H1 (cell line): Measurements from ENCODE around the gene LGALS9. TPM values are rescaled to one million over a fixed set of nuclear protein-coding genes. Genes with fewer than 3 reads are reported as not detected.

Experiments used
- CTCF ChIA-PET: fragments of 300-600 bp; sonication (Branson Sonifier 250); formaldehyde crosslinking; loops from one replicate; lab custom pipeline; 2021; ENCODE audit not compliant: partially characterized antibody; lab: Charles Lee
- POLR2A ChIA-PET: fragments of 300-600 bp; sonication (Branson Sonifier 250); formaldehyde crosslinking; loops from one replicate; lab custom pipeline; 2021; ENCODE audit warnings: inconsistent platforms; ENCODE audit not compliant: partially characterized antibody; lab: Charles Lee
- DNase-seq, 2 experiments: peaks; one replicate each; pipeline versions ENCODE4 v3.0.0 to v3.0.0-alpha.2; 2010 to 2022; ENCODE audit warnings: low spot score in 2 of 2, low read depth in 1 of 2, mixed read lengths in 1 of 2
- FAIRE-seq: peaks from 2 replicates; lab custom pipeline; 2011; peaks lifted over from hg19 to GRCh38; lab: Jason Lieb, UNC
- H2AFZ ChIP-seq: 2 replicates; pipeline ENCODE4 v1.8.1; 2012; ENCODE audit warnings: low read length, inconsistent platforms
- H2AK5ac ChIP-seq: 2 replicates; pipeline ENCODE4 v1.6.1; 2013; ENCODE audit warnings: low read depth, low read length
- H2BK120ac ChIP-seq: replicated peaks from 2 replicates; pipeline ENCODE3; 2013; ENCODE audit warnings: low read depth, low read length, inconsistent platforms
- H2BK12ac ChIP-seq: 2 replicates; pipeline ENCODE4 v1.6.1; 2013; ENCODE audit warnings: low read depth, low read length
- H2BK15ac ChIP-seq: 2 replicates; pipeline ENCODE4 v1.6.1; 2013; ENCODE audit warnings: low read length
- H2BK20ac ChIP-seq: 2 replicates; pipeline ENCODE4 v1.6.1; 2013; ENCODE audit warnings: low read length
- H2BK5ac ChIP-seq: 2 replicates; pipeline ENCODE4 v1.6.1; 2013; ENCODE audit warnings: low read depth, low read length
- H3K14ac ChIP-seq: 2 replicates; pipeline ENCODE4 v1.6.1; 2013; ENCODE audit warnings: inconsistent platforms; ENCODE audit not compliant: insufficient read length
- H3K18ac ChIP-seq: 2 replicates; pipeline ENCODE4 v1.6.1; 2013; ENCODE audit warnings: low read length; ENCODE audit errors: extremely low read depth
- H3K23ac ChIP-seq: 2 replicates; pipeline ENCODE4 v1.6.1; 2013; ENCODE audit warnings: inconsistent platforms; ENCODE audit not compliant: insufficient read length
- H3K23me2 ChIP-seq: 2 replicates; pipeline ENCODE4 v1.6.1; 2013; ENCODE audit warnings: low read depth, low read length
- H3K27ac ChIP-seq: 2 replicates; pipeline ENCODE4 v1.6.1; 2011; ENCODE audit warnings: low read depth, low read length, inconsistent platforms
- H3K27me3 ChIP-seq, 4 experiments: replicated peaks in 1 of 4; 1 replicate in 1 of 4; 2 replicates in 3 of 4; pipeline versions ENCODE4 v1.6.1 to v1.8.1; 2011 to 2013; ENCODE audit warnings: low read length in 3 of 4, mild to moderate bottlenecking in 3 of 4, inconsistent platforms in 2 of 4, mixed read lengths in 2 of 4, moderate library complexity in 1 of 4; ENCODE audit not compliant: control insufficient read depth in 3 of 4, insufficient read depth in 3 of 4; ENCODE audit errors: extremely low read depth in 1 of 4
- H3K36me3 ChIP-seq, 4 experiments: 2 replicates each; pipeline versions ENCODE4 v1.6.1 to v1.8.1; 2011 to 2013; ENCODE audit warnings: mild to moderate bottlenecking in 4 of 4, low read length in 3 of 4, moderate library complexity in 2 of 4, control low read depth in 1 of 4, inconsistent platforms in 1 of 4; ENCODE audit not compliant: insufficient read depth in 4 of 4, control insufficient read depth in 2 of 4
- H3K4ac ChIP-seq: replicated peaks from 2 replicates; pipeline ENCODE3; 2013; ENCODE audit warnings: low read length, low read depth, mixed read lengths, inconsistent platforms; ENCODE audit not compliant: insufficient read length
- H3K4me1 ChIP-seq, 4 experiments: replicated peaks in 1 of 4; 1 replicate in 1 of 4; 2 replicates in 3 of 4; pipeline versions ENCODE4 v1.6.1 to v1.8.1; 2011 to 2013; ENCODE audit warnings: low read length in 3 of 4, inconsistent platforms in 2 of 4, mixed read lengths in 1 of 4; ENCODE audit not compliant: insufficient read depth in 4 of 4, control insufficient read depth in 3 of 4
- H3K4me2 ChIP-seq, 2 experiments: 2 replicates each; pipeline versions ENCODE4 v1.6.1 to v1.8.1; 2011 to 2013; ENCODE audit warnings: low read depth in 2 of 2, low read length in 2 of 2, control low read depth in 1 of 2, inconsistent platforms in 1 of 2, mild to moderate bottlenecking in 1 of 2; ENCODE audit not compliant: insufficient read depth in 1 of 2
- H3K4me3 ChIP-seq, 4 experiments: fragments of 200-600, 300-600 bp in 1 of 4; sonication (generic), shearing (Covaris generic), sonication (Bioruptor Twin) in 1 of 4; 2 replicates each; pipeline versions ENCODE4 v1.5.1 to v1.8.1; 2011 to 2016; ENCODE audit warnings: low read length in 4 of 4, low read depth in 3 of 4, control low read depth in 2 of 4, inconsistent platforms in 2 of 4, mild to moderate bottlenecking in 2 of 4, mixed read lengths in 1 of 4, moderate library complexity in 1 of 4; ENCODE audit not compliant: insufficient read depth in 2 of 4; ENCODE audit errors: extremely low read depth in 1 of 4
- H3K56ac ChIP-seq: replicated peaks from 2 replicates; pipeline ENCODE3; 2013; ENCODE audit warnings: low read depth, mild to moderate bottlenecking, mixed read lengths, low read length, inconsistent platforms; ENCODE audit not compliant: insufficient read length
- H3K79me1 ChIP-seq: 2 replicates; pipeline ENCODE4 v1.6.1; 2013; ENCODE audit warnings: low read depth, low read length, control low read depth
- H3K79me2 ChIP-seq, 2 experiments: 2 replicates each; pipeline versions ENCODE4 v1.6.1 to v1.8.1; 2012 to 2013; ENCODE audit warnings: low read length in 2 of 2, mild to moderate bottlenecking in 2 of 2, inconsistent platforms in 1 of 2; ENCODE audit not compliant: insufficient read depth in 2 of 2, control insufficient read depth in 1 of 2
- H3K9ac ChIP-seq, 4 experiments: replicated peaks in 1 of 4; 1 replicate in 1 of 4; 2 replicates in 3 of 4; pipeline versions ENCODE4 v1.6.1 to v1.8.1; 2011 to 2013; ENCODE audit warnings: low read depth in 3 of 4, low read length in 3 of 4, control low read depth in 2 of 4, mild to moderate bottlenecking in 2 of 4, moderate library complexity in 2 of 4, inconsistent platforms in 1 of 4; ENCODE audit errors: extremely low read depth in 1 of 4
- H3K9me3 ChIP-seq, 2 experiments: 2 replicates each; pipeline versions ENCODE4 v1.6.1 to v1.8.1; 2012 to 2013; ENCODE audit warnings: mild to moderate bottlenecking in 2 of 2, moderate library complexity in 2 of 2, control low read depth in 1 of 2, inconsistent platforms in 1 of 2, low read depth in 1 of 2, low read length in 1 of 2, mixed read lengths in 1 of 2; ENCODE audit not compliant: insufficient read depth in 2 of 2
- H4K20me1 ChIP-seq, 2 experiments: replicated peaks in 1 of 2; 2 replicates each; pipeline versions ENCODE3 to v1.8.1; 2011 to 2013; ENCODE audit warnings: inconsistent platforms in 2 of 2, low read length in 2 of 2, mild to moderate bottlenecking in 1 of 2; ENCODE audit not compliant: insufficient read depth in 2 of 2, control insufficient read depth in 1 of 2
- H4K5ac ChIP-seq: 2 replicates; pipeline ENCODE4 v1.6.1; 2013; ENCODE audit warnings: low read length, low read depth, mixed read lengths, inconsistent platforms; ENCODE audit not compliant: insufficient read length
- H4K8ac ChIP-seq: 2 replicates; pipeline ENCODE4 v1.8.0; 2013; ENCODE audit warnings: mild to moderate bottlenecking, moderate library complexity, low read length, inconsistent platforms; ENCODE audit not compliant: insufficient read depth; ENCODE audit errors: extremely low read depth
- H4K91ac ChIP-seq: replicated peaks from 2 replicates; pipeline ENCODE3; 2013; ENCODE audit warnings: low read length, mixed read lengths, inconsistent platforms; ENCODE audit not compliant: insufficient read length
- BRCA1 ChIP-seq: IDR thresholded peaks from 2 replicates; pipeline ENCODE4 v1.6.1; 2012; ENCODE audit warnings: low read depth, low read length, improper control_type of control experiment
- CHD1 ChIP-seq: IDR thresholded peaks from 2 replicates; pipeline ENCODE4 v1.6.1; 2012; ENCODE audit warnings: low read depth, low read length, improper control_type of control experiment
- GABPA ChIP-seq: IDR thresholded peaks from 2 replicates; pipeline ENCODE4 v1.6.1; 2011; ENCODE audit warnings: mild to moderate bottlenecking, low read length, moderate library complexity, borderline replicate concordance; ENCODE audit not compliant: insufficient read depth
- HDAC6 ChIP-seq: IDR thresholded peaks from one replicate; pipeline ENCODE4 v1.7.1; 2012; ENCODE audit warnings: low read depth, mild to moderate bottlenecking, inconsistent platforms, low read length, moderate library complexity
- MAFK ChIP-seq: IDR thresholded peaks from 2 replicates; pipeline ENCODE4 v1.6.1; 2012; ENCODE audit warnings: low read depth, mild to moderate bottlenecking, improper control_type of control experiment, low read length
- NANOG ChIP-seq: IDR thresholded peaks from 2 replicates; pipeline ENCODE4 v1.6.1; 2011; ENCODE audit warnings: low read length, low read depth, mild to moderate bottlenecking, inconsistent platforms; ENCODE audit not compliant: insufficient read depth, poor library complexity, severe bottlenecking
- RBBP5 ChIP-seq: IDR thresholded peaks from 2 replicates; pipeline ENCODE4 v1.7.1; 2012; ENCODE audit warnings: low read depth, mild to moderate bottlenecking, inconsistent platforms, low read length, moderate library complexity, borderline replicate concordance
- SIRT6 ChIP-seq: IDR thresholded peaks from one replicate; pipeline ENCODE4 v1.7.1; 2012; ENCODE audit warnings: low read length, inconsistent platforms
- SIX5 ChIP-seq: IDR thresholded peaks from 2 replicates; pipeline ENCODE4 v1.6.1; 2011; ENCODE audit warnings: mild to moderate bottlenecking, low read depth, low read length
- SRF ChIP-seq: IDR thresholded peaks from 2 replicates; pipeline ENCODE4 v1.6.1; 2011; ENCODE audit warnings: mild to moderate bottlenecking, low read depth, low read length, moderate library complexity
- WGBS, 2 experiments: shearing (Covaris generic) in 1 of 2; methylation state at CpG; one replicate each; pipeline versions ENCODE4 v1.1.6 to v1.1.7; 2013 to 2015; ENCODE audit warnings: low lambda C conversion rate in 2 of 2, mixed read lengths in 2 of 2, inconsistent platforms in 1 of 2, low coverage in 1 of 2, missing lambda C conversion rate in 1 of 2; ENCODE audit not compliant: insufficient replicate concordance in 2 of 2, insufficient coverage in 1 of 2, insufficient read length in 1 of 2; ENCODE audit errors: extremely low coverage in 1 of 2, missing lambda C conversion rate in 1 of 2; 5-methylcytosine and 5-hydroxymethylcytosine counted together
- polyA plus RNA-seq, 7 experiments: library from polyadenylated mRNA; depleted of rRNA in 3 of 7; stranded (reverse) in 5 of 7; unstranded in 2 of 7; fragments of >200 nt in 5 of 7; fragments of 200-250 nt in 2 of 7; gene quantifications; 1 replicate in 5 of 7; 2 replicates in 1 of 7; 4 replicates in 1 of 7; pipeline versions ENCODE4 v1.2.1 to v1.2.3, GENCODE V29; 2011 to 2013; ENCODE audit warnings: missing spikeins in 2 of 7, mixed read lengths in 2 of 7
- total RNA-seq: library from RNA; stranded (reverse); fragmentation: NEBNext Ultra II Directional; extraction: Animal tissue kit (Norgen Biotek cat#: 25700); gene quantifications from 2 replicates; pipeline ENCODE4 v1.2.1, GENCODE V29; 2021
- TF ChIP-seq, protein P1 (sequence below): IDR thresholded peaks from 2 replicates; pipeline ENCODE4 v1.6.1; 2012; ENCODE audit warnings: low read length, inconsistent platforms
- TF ChIP-seq, protein P2 (sequence below): IDR thresholded peaks from 2 replicates; pipeline ENCODE4 v1.6.1; 2012; ENCODE audit warnings: inconsistent platforms

Gene LGALS9
- total and polyA plus RNA-seq, 2 of the 8 experiments (the other 6 are each of a cell fraction or from before 2014, with no cell fraction given) = 0.95 to 1.7 TPM

DNA sequence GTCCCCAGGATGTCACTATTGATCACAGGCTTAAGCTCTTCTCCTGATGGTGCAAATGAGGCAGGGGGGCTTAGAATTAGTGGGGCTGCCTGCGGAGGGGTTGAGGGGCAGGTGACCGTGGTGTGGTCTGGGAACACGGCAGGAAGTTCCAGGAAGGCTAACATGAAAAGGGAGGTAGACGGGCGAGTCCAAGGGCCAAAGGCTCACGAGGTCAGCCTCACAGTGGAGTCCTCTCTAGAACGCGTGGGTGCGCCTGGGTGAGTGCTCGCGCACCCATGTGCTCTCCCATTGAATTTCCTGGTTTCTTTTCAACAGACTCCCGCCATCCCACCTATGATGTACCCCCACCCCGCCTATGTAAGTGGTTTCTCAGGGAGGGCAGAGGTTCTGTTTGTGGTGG lies 15.2 kb downstream of the LGALS9 start:
- H3K56ac ChIP-seq = no peak overlapping the region
- no peak overlapping the region for H2BK12ac ChIP-seq
- H4K20me1 ChIP-seq = no peaks in the 10 kb centered on the region
- no peak overlapping the region for H2BK5ac ChIP-seq
- no peaks in the 10 kb centered on the region for H3K79me2 ChIP-seq
- H3K23me2 ChIP-seq = no peaks in the 10 kb centered on the region
- no peak overlapping the region for H2AFZ ChIP-seq
- no peaks in the 10 kb centered on the region for H3K27me3 ChIP-seq
- no peak overlapping the region for H3K14ac ChIP-seq
- no peaks in the 10 kb centered on the region for H3K36me3 ChIP-seq
- ChIA-PET CTCF (interaction anchor here (0.7 to 16.1 kb wide), 10 partner anchors 9 to 148 kb away, joined by 3 to 305 read pairs (median 4); no protein-coding TSS in a partner anchor), POLR2A (interaction anchor here (1.7 kb wide), 1 partner anchor 352 kb away, joined by 4 read pairs; the partner anchor contains the start of gene WSB1)
- no peak overlapping the region for H3K23ac ChIP-seq
- H4K91ac ChIP-seq = no peak overlapping the region
- H3K4me3 ChIP-seq = no peak overlapping the region
- no peak overlapping the region for H3K4ac ChIP-seq
- H3K4me1 ChIP-seq = peaks cover 0 to 4% (median 0%) of the 10 kb centered on the region in 4 experiments; a peak in 1 of 7 replicates
- 84% methylated on average over 13 of the region's 13 CpGs; no CpG with 5 or more reads in 1 of the 2 experiments for WGBS, 2 experiments
- H2AK5ac ChIP-seq = no peak overlapping the region
- H3K9me3 ChIP-seq = no peaks in the 10 kb centered on the region
- DNase-seq (no peak), FAIRE-seq (no peak)
- no peak overlapping the region for H3K4me2 ChIP-seq
- H4K5ac ChIP-seq = no peak overlapping the region
- no peak overlapping the region for H3K18ac ChIP-seq
- H3K27ac ChIP-seq = no peak overlapping the region
- no peak overlapping the region for H3K9ac ChIP-seq
- H2BK15ac ChIP-seq = no peak overlapping the region
- no peaks in the 10 kb centered on the region for H3K79me1 ChIP-seq
- H4K8ac ChIP-seq = no peak overlapping the region
- H2BK20ac ChIP-seq = no peak overlapping the region
- no peak overlapping the region for H2BK120ac ChIP-seq
- TF ChIP-seq SIX5 (no peak), GABPA (no peak), MAFK (no peak), BRCA1 (no peak), CHD1 (no peak), SIRT6 (no peak), HDAC6 (no peak), NANOG (no peak), SRF (no peak), RBBP5 (no peak)
- TF ChIP-seq, protein P1, sequence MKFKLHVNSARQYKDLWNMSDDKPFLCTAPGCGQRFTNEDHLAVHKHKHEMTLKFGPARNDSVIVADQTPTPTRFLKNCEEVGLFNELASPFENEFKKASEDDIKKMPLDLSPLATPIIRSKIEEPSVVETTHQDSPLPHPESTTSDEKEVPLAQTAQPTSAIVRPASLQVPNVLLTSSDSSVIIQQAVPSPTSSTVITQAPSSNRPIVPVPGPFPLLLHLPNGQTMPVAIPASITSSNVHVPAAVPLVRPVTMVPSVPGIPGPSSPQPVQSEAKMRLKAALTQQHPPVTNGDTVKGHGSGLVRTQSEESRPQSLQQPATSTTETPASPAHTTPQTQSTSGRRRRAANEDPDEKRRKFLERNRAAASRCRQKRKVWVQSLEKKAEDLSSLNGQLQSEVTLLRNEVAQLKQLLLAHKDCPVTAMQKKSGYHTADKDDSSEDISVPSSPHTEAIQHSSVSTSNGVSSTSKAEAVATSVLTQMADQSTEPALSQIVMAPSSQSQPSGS = no peak
- TF ChIP-seq, protein P2, sequence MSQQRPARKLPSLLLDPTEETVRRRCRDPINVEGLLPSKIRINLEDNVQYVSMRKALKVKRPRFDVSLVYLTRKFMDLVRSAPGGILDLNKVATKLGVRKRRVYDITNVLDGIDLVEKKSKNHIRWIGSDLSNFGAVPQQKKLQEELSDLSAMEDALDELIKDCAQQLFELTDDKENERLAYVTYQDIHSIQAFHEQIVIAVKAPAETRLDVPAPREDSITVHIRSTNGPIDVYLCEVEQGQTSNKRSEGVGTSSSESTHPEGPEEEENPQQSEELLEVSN = no peak
